NCI-H128 (cell line): Measurements from ENCODE around the gene SPOCD1.

Experiments
- DNase-seq: peaks from one replicate; lab custom pipeline; 2025; ENCODE audit not compliant: unreplicated experiment; lab: John Stamatoyannopoulos, UW

SPOCD1 gene

DNA sequence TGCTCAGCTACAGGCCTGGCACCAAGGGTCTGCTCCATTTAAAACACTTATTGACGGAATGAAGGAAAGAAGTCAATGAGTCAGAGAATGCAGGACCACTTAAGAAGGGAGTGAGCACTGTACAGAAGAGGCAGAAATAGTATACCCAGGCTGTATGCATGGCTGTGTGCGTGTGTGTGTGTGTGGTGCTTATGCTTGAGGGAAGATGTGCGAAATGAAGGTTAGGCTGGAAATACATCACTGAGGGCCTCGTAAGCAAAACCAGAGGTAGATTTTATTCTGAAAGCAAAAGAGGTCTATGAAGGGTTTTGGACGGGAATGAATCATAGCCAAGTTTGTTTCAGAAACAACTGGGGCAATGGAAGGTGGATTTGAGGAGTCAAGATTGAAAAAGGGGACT is 42.0 kb downstream of the SPOCD1 start:
- DNase-seq: no peak

GRCh38 chr1:31772669-31773248 is 43.1 kb downstream of the SPOCD1 start:
- DNase-seq: no peak

DNA sequence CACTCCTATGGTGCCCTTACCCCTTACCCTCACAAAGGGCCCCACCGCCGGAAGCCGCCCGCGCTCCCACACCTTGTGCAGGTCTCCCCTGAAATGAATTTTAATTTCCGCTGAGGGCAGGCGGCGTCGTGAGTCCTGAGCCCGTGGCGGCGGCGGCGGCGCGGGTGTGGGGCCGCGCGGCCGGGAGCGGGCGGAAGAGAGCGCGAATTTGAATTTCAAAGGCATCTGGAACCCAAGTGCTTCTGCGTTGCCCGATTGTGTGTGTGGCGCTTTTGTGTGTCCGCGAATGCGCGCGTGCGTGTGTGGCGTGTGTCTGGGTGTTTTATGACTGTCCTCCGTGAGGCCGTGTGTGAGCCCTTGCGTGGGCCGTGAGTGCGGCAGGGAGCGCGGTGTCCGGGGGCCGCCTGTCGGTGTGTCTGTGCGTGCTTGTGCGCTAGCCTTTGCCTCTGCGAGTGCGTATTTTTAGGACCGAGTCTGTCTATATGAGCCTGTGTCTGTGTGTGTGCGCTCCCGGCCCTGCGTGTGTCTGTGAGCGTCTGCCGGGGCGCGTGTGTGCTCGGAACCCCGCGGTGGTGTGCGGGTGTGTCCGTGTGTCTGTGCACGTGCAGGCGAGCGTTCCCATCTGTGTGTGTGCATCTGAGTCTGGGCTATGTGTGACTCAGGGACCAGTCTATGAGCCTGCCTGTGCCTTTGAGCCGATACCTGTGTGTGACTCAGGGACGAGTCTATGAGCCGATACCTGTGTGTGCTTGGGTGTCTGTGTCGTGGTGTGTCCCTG is 43.7 kb downstream of the SPOCD1 start:
- DNase-seq: no peak

DNA sequence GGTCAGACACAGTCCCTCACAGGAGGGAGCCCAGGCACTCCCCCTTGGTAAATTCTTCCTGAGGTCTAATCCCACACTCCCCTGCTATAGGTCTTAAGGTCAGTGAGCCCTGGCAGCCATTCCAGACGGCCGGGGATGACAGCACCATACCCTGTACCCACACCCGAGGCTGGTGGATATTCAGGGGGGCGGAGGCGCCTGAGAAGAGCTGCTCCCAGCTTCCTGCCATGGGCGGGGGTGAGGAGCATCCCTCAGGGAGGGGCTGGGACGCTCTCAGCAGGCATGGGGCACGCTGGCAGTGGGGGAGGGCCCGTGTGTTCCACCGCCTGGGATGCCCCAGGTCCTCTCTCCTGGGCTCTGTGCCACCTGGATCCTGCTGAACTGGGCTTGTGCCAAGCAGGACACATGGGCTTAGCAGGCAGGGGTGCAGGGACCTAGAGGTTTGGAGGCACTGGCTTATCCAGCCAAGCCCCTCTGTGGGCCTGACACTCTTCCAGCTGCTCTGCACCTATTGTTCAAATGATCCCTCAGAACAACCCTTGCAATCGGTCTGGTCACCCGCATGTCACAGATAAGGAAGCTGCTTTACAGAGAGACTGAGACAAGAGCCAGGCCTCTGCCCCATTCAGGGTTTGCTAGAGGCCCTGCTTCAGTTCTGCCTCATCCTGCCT is 46.0 kb downstream of the SPOCD1 start:
- no peak for DNase-seq

- no peak for DNase-seq
Observed at GRCh38 chr1:31768939-31769704, 46.7 kb downstream of the SPOCD1 start.

DNA sequence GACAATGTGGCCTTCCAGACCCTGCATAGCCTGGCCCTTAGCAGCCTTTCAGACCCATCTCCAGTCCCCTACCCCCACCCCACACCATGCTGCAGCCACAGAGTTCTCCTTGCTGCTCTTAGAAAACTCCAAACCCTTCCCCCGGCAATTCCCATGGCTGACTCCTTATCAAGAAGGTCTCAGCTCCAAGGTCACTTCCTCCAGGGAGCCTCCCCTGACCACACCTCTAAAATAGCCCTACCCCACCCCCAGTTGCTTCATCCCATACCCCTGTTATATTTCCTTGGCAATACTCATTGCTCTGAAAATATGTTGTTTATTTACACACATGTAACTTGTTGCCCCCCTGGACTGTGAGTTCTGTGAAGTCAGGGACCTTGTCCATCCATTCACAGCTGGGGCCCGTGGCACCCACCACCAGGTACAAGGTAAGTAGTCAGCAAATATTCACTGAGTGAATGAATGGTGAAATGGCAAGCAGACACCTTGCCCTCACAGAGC is 47.4 kb downstream of the SPOCD1 start:
- DNase-seq: no peak

- no peak for DNase-seq
Observed at GRCh38 chr1:31767225-31767624, 48.6 kb downstream of the SPOCD1 start.

DNA sequence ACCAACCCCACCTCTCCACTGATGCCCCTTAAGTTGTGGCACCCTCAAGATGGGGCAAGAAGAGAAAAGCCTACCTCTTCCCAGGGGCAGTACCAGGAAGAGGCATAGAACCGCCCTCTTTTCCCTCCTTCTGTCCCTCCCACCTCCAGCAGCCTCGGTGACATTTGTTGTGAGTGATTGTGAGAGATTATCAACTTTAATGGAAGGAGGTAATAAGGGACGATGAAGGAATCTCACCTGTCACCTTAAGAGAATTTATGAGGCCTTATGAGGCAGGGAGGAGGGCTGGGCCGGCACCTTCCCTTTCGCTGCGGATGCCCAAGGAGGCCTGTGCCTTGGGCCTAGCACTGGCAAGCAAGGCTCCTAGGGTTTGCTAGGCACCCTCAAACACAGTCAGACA is 50.3 kb downstream of the SPOCD1 start:
- DNase-seq: no peak

- DNase-seq: peak; percentile 74
Observed at GRCh38 chr1:31765041-31765467, 50.8 kb downstream of the SPOCD1 start.

- DNase-seq: no peak
Observed at GRCh38 chr1:31764312-31765040, 51.3 kb downstream of the SPOCD1 start, which contains the start of gene ADGRB2. Gene ADGRB2 (minus strand): TSS chr1:31764340. CDS start chr1:31757221, 7,119 bp downstream.

- no peak for DNase-seq
Observed at GRCh38 chr1:31763671-31764311, 52.0 kb downstream of the SPOCD1 start.

DNA sequence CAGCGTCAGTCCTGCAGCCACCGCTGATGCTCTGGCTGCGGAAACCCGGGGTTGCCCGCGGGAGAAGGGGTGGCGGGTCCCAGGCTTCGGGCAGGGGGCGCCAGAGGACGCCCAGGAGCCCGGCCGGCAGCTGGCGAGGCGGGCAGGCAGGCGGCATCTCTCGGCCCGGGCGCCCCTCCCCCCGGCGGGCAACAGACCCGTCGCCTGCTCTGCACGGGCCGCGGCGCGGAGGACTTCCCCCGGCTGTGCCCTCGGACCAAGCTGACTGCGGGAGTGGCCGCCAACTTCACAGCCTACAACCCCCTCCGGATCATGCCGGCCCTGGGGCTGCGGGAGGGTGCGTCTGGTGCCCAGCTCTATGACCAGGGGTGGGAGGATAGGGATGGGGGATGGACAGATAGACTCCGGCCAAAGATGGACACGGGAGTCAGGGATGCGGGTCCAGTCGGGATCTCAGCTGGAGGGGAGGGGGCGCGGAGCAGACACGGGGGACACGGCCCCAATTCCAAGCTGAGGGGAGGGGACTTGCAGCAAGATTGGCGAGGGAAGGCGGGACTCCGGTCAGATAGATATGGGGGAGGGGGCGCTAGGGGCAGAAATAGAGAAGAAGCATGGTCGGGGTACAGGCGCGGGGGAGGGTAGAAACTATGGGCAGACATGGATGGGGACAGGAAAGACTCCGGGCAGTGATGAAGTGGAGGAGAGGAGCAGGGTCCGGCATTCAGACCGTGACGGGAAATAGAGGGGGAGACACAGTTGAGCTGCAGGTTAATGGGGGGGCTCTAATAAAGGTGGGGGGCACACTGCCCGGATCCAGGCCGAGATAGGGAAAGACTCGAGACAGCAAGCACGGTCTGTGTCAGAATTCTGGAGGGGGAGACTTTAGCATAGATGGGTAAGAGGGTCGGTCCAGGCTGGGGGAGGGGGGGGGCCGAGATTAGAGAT is 52.8 kb downstream of the SPOCD1 start:
- peak; percentile 73 for DNase-seq

- no peak for DNase-seq
Observed at GRCh38 chr1:31762323-31762722, 53.5 kb downstream of the SPOCD1 start.

DNA sequence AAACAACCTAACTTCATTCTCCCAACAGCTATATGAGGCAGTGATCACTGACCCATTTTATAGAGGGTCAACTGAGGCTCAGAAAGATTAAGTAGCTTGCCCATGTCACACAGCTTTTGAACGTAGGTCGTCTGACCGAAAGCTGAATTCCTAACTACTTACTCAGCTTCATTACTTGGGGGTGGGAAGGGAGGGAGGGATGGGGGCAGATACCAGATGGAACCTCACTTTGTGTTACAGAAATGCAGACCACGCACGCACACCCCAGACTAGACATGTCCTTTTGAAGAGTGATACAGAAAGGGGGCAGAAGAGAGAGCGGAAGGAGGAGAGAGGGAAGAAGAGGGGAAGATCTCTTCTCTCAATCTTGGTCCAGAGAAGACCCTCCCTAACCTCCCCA is 53.9 kb downstream of the SPOCD1 start:
- DNase-seq: no peak

- peak; percentile 50 for DNase-seq
Observed at GRCh38 chr1:31760471-31761470, 55.1 kb downstream of the SPOCD1 start.

GRCh38 chr1:31759298-31760023 is 56.4 kb downstream of the SPOCD1 start:
- DNase-seq: no peak

GRCh38 chr1:31758823-31759222 is 57.0 kb downstream of the SPOCD1 start:
- DNase-seq: no peak
